ENCODE measurements around the gene WAC. TPM values are rescaled to one million over a fixed set of nuclear protein-coding genes. Genes with fewer than 3 reads are reported as not detected.

The WAC gene
- total and polyA plus RNA-seq, 2 of the 13 experiments (the other 11 are each of a cell fraction or from before 2014, with no cell fraction given): 69.1 to 96.2 TPM

- TF ChIP-seq MXD1 (CRISPR knock-in tag; IDR thresholded peaks at IDR 0.05) (no peak), NFE2 (CRISPR knock-in tag; IDR thresholded peaks at IDR 0.05) (no peak), DZIP1 (CRISPR knock-in tag; IDR thresholded peaks at IDR 0.05) (no peak; the same call in 1 of the 2 replicates), ZNF83 (CRISPR knock-in tag; IDR thresholded peaks at IDR 0.05; ENCODE audit: borderline replicate concordance) (no peak), ATRX (CRISPR knock-in tag; IDR thresholded peaks at IDR 0.05; ENCODE audit: borderline replicate concordance) (no peak), ATF7 (IDR thresholded peaks at IDR 0.05) (no peak), ATF7 (CRISPR knock-in tag; IDR thresholded peaks at IDR 0.05) (no peak), NR2F6 (IDR thresholded peaks at IDR 0.05) (no peak), NR2F6 (CRISPR knock-in tag; IDR thresholded peaks at IDR 0.05) (no peak), MED1 (CRISPR knock-in tag; IDR thresholded peaks at IDR 0.05) (peak; percentile 39), MTERF4 (CRISPR knock-in tag; IDR thresholded peaks at IDR 0.05) (peak; percentile 95), ZNF703 (CRISPR knock-in tag; IDR thresholded peaks at IDR 0.05; ENCODE audit: borderline replicate concordance) (peak; percentile 63; the same call in 1 of the 2 replicates), ZNF567 (CRISPR knock-in tag; IDR thresholded peaks at IDR 0.05; ENCODE audit: borderline replicate concordance) (peak; percentile 65; the same call in 1 of the 2 replicates), MEIS2 (CRISPR knock-in tag; IDR thresholded peaks at IDR 0.05) (peak; percentile 32; the same call in 1 of the 2 replicates), MBNL3 (CRISPR knock-in tag; conservative IDR thresholded peaks at IDR 0.05) (no peak), CREM (IDR thresholded peaks at IDR 0.05) (0 out of 2 replicates have a peak, but pooled peaks have one; percentile 13), CREM (CRISPR knock-in tag; IDR thresholded peaks at IDR 0.05) (no peak), E2F1 (CRISPR knock-in tag; IDR thresholded peaks at IDR 0.05) (no peak; the same call in 1 of the 2 replicates), ZNF225 (CRISPR knock-in tag; IDR thresholded peaks at IDR 0.05) (no peak; the same call in 1 of the 2 replicates), ZNF441 (CRISPR knock-in tag; IDR thresholded peaks at IDR 0.05; ENCODE audit: borderline replicate concordance) (peak; percentile 69; the same call in 1 of the 2 replicates), HDAC6 (IDR thresholded peaks at IDR 0.05; ENCODE audit: low read depth, low read length) (no peak), ZNF513 (CRISPR knock-in tag; conservative IDR thresholded peaks at IDR 0.05) (no peak), SIN3B (IDR thresholded peaks at IDR 0.05; ENCODE audit: low read length) (no peak), HDAC2 (CRISPR knock-in tag; IDR thresholded peaks at IDR 0.05) (peak; percentile 42; the same call in 1 of the 2 replicates)
Measured at GRCh38 chr10:28532337-28533185, at the start of gene WAC (continued).
